ENCODE measurements around the gene LEPR.

Gene LEPR

DNA sequence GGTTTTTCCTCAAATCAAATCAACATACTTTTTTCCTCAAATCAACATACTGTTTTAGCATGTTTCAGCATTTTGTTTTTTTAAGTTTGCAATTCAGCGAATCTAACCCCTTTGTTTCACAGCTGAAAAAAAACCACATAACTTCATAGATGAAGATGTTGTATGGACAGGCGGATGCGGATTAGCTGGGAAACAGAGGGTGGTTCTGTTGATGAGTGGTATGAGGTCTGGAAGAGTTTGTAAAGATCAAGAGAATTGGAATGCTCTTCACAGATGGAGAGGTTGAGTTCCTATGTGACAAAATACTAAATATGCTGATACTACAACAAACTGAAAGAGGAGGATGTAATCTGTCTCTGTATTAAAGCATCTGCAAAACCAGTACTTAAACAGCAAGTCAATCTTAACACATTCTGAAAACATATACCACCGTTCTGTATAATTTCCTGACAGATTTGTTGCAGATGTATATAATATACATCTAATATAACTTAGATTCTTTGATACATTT is 10.6 kb upstream of the LEPR start:
- no peak for DNase-seq

GRCh38 chr1:65412256-65412983 is 8.0 kb upstream of the LEPR start:
- DNase-seq = peak; percentile 90

DNA sequence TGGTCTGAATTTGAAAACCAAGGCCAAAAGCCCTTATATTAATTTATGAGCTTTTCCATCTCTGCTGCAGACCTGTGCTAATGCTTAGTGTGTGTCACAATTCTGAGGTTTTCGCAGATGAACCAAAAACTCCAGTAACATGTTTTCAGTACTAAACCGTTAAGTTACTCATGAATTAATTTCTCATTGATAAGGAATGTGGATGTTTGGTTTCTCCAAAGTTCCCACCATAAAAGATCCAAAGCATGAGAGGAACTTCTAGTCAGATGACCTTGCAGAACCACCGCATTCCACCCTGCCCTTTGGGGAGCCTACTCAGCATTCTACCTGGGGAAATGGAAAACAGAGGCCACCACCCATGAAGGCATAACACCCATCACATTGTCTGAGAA is 7.5 kb upstream of the LEPR start:
- DNase-seq = no peak

DNA sequence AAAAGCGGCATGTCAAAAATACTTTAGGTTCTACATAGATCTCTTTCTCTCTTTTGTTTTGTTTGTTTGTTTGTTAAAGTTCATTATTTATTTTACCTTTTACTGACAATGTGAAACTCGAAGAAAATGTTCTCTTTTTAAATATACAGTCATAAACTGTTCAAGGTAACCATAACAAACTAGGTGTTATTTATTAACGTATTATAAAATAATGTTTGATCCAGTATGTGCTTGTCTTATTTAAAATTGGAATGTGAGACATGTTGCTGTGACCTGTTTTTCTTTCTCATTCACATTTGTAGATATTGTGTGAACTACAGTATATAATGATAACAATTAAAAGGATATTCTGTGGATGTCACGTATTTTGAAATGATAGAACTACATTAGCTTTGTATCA is 5.9 kb upstream of the LEPR start:
- no peak for DNase-seq

GRCh38 chr1:65416767-65417166 is 3.7 kb upstream of the LEPR start:
- no peak for DNase-seq

- DNase-seq = no peak
Measured at GRCh38 chr1:65417729-65418128, 2.7 kb upstream of the LEPR start.

DNA sequence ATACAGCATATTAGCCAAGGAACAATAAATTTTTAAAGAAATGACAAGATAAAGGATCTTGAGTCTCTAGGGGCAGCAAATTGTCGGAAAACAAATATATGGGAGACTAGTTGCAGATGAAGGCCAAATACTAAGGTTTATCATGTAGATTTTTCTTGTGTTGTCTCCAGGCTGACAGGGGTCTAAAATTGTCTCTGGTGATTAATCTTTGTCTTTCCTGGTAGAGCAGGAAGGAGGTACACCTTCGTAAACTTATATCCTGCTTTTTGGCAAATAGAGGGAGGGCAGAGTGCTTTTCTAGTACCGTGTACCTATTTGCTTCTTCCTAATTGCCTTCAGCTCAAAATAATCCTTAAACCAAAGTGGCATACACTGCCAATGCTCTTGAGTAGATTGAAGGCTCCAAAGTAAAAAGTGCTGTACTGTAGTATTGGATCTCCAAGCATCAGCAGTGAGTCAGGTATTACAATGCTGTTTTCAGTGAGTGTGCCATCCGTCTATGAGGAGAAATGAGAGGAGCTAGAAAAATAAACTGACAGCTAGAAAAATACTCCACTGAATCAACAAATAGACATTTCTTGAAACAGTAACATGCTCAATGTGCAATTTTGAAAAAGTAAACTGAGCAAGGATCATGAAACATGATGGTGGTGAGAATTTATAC is 1.8 kb upstream of the LEPR start:
- no peak for DNase-seq

DNA sequence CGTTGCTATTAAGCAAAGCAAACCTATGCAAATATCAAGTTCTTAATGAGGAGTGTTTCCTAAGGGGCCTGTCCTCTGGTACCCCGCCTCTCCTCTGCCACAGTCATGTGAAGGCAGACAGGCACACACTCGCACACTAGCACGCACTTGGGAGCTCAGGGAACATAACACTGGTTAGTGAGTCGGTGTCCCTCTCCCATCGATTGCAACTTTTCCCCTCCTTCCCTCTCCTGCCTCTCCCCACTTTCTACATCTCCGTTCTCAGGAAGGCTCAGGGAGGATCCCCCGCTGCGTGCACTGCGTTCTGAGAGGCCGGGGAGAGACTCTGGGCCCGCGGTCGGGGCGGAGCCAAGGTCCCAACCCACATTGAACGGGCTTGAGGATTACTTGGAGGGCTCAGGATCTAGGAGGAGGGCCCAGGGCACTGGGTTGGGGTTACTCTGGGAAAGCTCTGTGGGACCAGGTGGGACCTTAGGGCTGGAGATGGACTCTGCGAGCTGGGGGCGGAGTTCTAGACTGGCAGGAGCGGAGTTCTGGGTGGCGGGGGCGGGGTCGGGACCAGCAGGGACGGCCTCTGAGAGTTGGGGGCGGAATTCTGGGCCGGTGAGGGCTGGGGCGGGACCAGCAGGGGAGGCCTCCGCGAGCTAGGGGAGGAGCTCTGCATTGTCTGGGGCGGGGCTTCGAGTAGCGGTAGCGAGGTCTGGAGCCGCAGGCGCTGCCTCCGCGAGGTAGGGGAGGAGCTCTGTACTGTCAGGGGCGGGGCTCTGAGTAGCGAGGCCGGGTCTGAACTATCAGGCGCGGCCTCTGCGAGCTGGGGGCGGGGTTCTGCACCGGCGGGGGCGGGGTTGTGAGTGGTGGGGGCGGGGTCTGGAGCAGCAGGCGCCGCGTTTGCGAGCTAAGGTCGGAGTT is 533 bp upstream of the LEPR start:
- peak; percentile 100 for DNase-seq

- peak; percentile 84 for DNase-seq
Measured at GRCh38 chr1:65421351-65422025, 1.0 kb downstream of the LEPR start.

DNA sequence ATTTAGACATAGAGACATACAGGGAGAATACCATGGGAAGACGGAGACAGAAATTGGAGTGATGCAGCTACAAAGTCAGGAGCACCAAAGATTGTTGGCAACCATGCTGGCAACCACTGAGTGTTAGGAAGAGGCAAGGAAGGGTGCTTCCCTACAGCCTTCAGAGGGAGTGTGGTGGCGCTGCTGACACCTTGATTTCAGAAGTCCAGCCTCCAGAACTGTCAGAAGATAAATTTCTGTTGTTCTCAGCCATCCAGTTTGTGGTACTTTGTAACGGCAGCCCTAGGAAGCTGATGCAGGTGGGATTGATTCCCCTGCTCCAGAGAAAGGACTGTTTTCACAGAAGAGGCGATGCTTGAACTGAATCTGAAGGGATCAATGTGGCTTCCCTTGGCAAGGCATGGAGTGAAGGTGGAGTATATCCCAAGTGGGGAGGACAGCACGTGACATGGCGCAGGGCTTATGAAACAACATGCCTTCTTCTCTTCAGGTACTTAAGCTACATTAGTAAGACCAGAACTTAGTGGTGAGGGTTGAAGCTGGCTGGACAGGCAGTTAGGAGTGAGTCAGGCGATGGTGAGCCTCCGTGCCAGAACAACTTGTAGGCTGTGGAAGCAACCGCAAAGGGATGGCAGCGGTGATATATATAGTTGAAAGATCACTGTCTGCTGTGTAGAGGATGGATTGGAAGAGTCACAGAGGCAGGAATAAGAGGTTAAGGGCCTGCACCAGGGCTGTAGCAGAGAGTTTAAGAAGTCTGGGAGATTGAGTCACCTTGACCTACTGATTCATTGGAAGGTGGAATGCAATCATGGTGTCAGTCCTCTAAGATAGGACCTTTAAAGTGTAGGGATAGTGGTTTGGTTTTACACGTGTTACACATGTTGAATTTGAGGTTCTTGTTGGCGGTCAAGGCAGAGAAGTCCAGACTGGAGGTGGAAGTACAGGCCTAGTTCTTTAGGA is 2.1 kb downstream of the LEPR start:
- DNase-seq = peak; percentile 53

DNA sequence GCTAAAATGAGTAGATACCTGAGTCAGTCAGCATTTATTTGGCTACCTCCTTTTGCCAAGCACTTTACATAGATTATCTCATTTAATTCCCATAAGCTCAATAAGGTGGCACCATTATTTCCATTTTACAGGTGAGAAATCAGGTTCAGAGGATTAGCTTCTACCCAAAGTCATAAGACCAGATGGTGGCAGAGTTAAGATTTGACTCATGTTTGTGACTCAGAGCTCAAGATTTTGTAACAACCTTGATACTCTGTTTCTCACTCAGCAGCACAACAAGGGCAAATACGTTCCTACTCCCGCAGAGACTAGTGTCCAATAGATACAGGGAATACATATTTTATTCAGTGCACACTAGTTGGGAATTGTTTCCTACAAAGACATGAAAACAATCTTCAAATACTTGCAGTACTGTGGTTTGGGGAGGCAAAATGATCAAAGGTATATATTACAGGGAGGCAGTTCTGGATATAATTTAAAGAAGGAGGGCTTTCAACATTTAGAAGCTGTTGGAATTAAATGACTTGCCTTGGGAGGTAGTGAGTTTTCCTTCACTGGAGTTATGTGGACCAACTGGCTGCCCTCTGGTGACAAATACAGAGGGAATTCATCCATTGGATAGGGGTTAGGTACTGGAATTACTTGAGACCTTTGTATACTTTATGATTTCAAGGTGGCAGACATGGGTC is 3.6 kb downstream of the LEPR start:
- DNase-seq = peak; percentile 51

- DNase-seq = no peak
Measured at GRCh38 chr1:65424573-65424889, 4.1 kb downstream of the LEPR start.

- no peak for DNase-seq
Measured at GRCh38 chr1:65425006-65425405, 4.5 kb downstream of the LEPR start.

DNA sequence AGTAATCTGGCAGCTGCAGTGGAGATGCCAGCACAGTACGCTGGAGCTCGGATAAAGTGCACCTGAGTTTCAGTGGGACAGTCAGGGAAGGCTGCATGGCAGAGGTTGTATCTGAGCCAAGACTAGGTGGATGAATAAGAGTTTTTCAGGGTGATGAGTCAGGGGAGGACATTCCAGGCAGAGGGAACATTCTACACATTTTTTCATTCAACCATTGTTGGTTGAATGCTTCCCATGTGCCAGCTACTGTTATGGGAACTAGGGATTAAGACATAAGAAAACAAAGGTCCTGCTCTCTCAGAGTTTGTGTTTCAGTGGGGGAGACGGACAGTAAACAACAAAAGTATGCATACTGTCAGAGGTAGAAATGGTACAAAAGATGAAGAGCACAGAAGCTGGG is 5.2 kb downstream of the LEPR start:
- DNase-seq = no peak

GRCh38 chr1:65429078-65429477 is 8.6 kb downstream of the LEPR start:
- DNase-seq = no peak

DNA sequence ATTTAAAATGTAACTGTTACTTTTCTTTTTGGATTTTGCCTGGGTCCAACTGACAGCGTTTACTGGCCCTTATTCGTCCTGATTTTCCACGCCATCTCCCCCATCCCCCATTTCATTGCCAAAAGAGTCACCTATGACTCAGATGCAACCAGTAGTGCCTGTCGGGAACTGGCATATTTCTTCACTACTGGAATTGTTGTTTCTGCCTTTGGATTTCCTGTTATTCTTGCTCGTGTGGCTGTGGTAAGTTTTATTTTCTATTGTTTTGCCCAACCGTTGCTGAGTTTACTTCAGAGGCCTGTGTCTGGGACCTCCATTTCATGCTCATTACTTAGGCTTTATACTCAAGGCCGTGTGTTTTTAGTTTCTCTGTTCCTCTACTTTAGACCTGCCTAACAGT is 9.3 kb downstream of the LEPR start:
- DNase-seq = no peak

DNA sequence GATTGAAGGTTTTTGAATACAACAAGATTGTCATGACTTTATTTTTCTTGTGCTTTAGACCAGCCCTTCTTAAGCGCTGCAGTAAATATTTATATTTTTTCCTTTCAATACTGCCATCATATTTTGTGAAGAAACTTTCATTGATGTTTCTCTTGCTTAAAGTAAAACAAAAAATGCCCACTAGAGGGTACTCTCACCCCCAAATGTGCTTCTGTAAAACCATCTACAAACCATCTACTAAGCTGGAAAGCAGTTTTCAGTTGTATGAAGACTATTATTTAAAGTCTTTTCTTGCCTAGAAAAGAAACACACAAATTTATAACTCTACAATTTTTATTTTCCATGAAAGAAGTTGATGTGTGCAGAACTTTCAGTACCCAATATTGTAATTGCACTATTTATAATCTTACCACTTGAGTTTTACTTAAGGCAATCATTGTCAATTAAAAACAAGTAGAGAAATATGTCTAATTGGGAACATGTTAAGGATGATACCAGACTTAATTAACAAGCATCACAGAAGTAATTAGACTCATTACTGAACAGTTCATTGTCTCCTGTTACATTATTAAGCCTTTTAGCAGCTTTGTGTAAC is 10.7 kb downstream of the LEPR start:
- peak; percentile 85 for DNase-seq

DNA sequence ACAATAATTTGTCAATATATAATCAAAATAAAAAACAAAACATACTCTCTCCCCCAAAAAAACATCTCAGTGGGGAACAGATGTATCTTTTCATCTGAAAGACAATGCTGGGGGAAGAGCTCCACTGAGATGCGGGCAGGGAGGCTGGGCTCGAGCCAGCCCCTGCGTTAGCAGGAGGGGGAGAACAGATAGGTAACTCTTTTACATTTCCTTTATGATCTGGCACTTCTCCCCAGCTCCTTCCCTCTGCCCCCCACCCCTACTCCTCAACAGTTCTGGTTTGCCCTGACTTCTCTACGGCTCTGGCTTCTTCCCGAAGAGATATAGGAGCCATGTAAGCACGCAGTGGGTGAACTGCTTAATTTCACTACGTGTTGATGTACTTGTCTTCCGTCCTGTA is 12.4 kb downstream of the LEPR start:
- no peak for DNase-seq

DNA sequence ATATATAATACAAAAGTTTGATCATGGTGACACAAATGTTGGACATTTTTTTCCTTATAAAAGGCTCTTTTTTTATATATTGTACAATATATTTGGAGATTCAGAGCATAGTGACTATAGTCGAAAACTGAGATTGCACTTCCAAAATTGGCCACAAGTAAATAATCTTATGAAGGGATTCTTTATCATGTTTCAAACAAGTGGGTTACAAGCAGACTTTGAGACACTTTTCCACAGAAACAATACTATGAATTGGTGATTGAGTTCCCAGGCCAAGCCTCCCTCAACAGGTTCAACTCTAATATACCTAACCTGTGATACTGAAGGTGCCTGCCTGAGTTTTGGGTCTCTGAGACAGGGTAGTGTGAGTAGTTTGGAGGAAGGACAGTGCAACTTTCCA is 13.8 kb downstream of the LEPR start:
- no peak for DNase-seq

- no peak for DNase-seq
Measured at GRCh38 chr1:65434760-65435159, 14.3 kb downstream of the LEPR start.

GRCh38 chr1:65435987-65436386 is 15.5 kb downstream of the LEPR start:
- DNase-seq = no peak
